GM19455 (cell line): ENCODE measurements around the gene PSMD9.
"Not testable (repeated sequence)": the region's sequence is repeated elsewhere in the genome, so short reads cannot be mapped to it uniquely, and the experiment has no call there.

Experiments
- ATAC-seq: cut with Tn5 transposase; IDR thresholded peaks from one replicate; pipeline ENCODE4 v1.9.1; 2021; ENCODE audit not compliant: unreplicated experiment

PSMD9 gene

DNA sequence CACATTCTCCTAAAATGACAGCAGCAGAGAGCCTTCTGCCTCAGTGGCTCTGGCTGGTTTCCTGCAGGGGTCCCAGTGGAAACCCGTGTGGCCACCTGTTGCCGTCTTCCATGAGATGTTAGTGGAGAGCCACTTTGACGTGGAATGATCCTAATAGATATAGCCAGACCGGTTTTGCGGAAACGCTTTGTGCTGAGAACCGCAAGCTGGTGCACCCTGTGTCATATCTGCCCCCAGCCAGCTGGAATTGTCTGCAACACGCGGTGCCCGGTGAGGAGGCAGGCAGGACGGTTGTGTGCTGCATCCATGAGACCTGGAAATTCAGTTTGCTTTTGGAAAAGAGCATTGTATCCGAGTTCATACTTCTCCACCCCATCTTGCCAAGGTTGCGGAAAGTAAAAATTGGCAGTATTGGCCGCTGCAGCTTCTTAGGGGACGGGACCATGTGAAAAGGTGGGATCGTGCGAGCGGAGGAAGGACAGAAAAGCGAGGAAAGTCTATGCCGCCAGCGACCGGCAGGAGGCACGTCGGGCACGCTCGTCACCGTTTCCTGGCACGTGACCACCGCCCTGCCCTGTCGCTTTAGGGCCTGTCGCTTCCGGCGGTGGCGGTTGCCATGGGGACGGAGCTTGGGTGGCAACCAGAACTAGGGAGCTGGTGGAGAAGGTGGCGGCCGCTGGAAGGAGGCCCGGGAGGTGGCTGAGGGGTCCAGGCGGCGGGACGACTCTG is 29.5 kb downstream of the PSMD9 start, which contains the start of gene CFAP251:
Gene CFAP251 (plus strand): TSS at position 643 of the 729 bp plus-strand sequence. CDS start 2,714 bp downstream, outside the sequence.
- peak; percentile 87 for ATAC-seq

DNA sequence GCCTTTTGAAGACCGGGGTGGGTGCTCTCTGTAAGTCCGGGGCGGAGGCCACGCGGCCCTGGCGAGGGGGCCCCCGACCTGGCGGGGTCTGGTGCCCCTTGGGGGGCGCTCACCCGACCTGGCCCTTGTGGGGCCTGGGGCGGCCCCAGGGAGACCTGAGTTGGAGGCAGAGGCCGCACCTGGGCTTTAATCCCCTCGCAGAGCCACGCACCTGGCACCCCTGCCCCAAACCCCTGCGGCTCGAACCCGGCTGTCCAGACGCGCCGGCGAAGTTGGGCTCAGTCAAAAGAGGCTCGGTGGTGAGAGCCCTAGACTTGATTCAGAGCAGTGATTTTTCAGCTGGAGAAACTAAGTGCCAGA is 30.1 kb downstream of the PSMD9 start:
- ATAC-seq = peak; percentile 13

DNA sequence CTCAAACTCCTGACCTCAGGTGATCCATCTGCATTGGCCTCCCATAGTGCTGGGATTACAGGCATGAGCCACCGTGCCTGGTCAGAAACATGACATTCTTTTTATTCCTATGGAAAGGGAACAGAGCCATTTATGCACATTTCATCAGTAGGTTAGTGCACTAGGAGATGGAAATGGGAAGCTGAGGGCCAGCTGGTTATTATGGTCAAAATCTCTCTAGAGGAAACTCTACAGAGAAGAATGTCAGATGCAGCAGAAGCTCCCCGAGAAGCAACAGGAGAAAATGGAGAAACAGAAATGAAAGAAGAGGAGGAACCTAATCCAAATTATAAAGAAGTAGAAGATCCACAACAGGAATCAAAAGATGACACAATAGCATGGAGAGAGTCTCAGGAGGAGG is 32.5 kb downstream of the PSMD9 start:
- ATAC-seq = no peak

DNA sequence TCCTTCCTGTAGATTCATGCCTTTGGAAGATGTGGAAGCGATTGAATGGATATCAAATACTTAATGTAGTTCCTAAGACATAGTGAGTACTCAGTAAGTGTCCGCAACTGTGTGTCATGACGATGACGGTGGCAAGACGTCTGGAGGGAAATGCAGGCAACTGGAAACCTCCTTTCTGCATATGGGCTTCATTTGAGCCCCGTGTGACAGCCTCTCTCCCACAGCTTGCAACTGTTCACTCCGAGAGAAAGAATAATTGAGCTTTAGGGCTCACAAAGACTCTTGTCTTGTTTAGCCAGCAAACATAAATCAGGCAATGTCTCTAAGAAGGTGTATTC is 36.7 kb downstream of the PSMD9 start:
- no peak for ATAC-seq

DNA sequence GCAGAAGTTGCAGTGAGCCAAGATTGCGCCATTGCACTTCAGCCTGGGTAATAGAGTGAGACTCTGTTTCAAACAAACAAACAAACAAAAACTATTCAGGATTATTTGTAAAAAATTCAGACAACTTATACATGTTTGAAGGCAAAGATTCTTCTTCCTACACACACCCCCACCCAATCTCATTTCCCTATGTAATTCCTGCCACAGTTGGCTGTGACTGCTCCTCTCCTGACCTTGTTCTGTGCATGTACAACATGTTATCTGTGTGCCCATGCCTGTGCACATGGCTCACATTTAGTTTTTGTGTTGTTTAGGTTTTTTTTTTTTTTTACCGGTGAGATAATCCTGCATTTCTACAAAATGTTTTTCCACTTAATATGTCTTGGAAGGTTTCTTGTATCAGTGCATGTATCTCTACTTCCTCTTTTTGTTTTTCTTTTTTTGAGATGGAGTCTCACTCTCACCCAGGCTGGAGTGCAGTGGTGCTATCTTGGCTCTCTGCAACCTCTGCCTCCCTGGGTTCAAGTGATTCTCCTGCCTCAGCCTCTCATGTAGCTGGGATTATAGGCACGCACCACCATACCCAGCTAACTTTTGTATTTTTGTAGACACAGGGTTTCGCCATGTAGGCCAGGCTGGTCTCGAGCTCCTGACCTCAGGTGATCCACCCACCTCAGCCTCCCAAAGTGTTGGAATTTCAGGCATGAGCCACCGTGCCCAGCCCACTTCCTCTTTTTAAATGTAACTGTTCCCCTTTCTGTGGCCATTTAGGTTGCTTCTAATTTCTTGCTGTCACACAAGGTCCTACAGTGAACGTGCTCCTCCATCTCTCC is 38.5 kb downstream of the PSMD9 start:
- no peak for ATAC-seq

DNA sequence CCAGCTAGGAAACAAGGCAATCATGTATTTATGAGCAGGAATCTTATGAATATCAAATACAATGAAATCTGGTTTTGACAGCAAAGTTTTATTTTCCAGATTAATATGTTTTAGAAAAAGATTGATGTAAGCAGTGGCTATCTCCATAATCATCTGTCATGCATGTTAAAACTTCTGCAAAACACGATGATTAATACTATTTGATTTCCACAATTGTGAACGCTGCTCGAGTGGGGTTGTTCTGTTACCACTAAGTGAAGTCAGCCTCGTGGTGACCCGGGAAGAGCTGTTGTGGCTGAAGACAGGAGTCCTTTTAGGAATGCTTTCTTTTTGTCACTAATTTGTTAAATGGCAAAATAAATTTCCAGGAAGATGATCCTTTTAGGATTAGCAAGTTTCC is 39.2 kb downstream of the PSMD9 start:
- no peak for ATAC-seq

GRCh38 chr12:121929545-121929944 is 41.0 kb downstream of the PSMD9 start:
- not testable (repeated sequence) for ATAC-seq

- no peak for ATAC-seq
Observed at GRCh38 chr12:121930862-121931261, 42.3 kb downstream of the PSMD9 start.

DNA sequence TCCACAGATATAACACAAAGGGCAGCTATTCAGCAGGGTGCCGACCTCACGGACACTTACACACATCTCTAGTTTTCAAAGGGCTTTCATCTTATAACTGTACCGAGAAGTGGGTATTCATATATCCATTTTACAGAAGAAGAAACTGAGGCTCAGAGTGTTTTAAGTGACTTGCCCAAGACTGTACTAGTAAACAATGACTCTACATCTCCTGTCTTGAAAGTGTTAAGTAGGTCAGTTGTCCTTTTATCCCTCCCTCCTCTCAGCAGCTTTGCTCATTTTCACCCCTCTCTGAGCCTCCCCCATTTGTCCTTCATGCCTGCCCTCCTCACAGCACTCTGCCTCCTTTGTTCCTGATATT is 43.6 kb downstream of the PSMD9 start:
- no peak for ATAC-seq

- no peak for ATAC-seq
Observed at GRCh38 chr12:121932914-121933521, 44.4 kb downstream of the PSMD9 start.

- no peak for ATAC-seq
Observed at GRCh38 chr12:121933522-121934308, 45.1 kb downstream of the PSMD9 start.

DNA sequence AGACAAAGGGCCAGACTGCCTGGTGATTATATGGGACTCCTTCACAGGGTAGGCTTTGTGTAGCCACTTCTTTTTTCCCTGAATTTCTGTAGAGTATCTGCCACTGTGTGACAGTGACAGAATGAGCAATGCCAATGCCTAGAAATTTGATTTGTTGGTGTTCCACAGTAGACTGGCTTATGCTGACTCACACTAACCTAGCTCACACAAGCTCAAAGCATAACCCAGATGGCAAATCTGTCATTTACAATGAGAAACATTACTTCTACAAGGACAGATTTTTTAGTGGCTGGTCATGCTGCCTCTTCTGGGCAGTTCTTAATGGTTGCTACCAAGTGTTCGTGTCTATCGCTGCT is 45.7 kb downstream of the PSMD9 start:
- ATAC-seq = no peak

DNA sequence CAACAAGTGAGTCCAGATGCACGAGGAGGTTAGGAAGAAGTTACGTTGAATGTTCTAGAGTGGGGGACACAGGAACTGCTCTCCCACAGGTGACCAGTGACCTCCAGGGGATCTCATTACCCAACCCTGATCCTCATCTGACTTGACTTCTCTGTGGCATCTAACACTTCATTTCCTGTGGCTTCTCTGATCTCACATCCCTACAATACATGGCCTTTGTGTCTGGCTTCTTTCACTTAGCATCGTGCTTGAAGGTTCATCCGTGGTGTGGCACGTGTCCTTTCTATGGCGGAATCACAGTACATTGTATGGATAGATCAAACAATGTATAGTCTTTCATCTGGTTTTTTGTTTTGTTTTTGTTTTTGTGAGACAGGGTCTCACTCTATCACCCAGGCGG is 49.1 kb downstream of the PSMD9 start:
- no peak for ATAC-seq

DNA sequence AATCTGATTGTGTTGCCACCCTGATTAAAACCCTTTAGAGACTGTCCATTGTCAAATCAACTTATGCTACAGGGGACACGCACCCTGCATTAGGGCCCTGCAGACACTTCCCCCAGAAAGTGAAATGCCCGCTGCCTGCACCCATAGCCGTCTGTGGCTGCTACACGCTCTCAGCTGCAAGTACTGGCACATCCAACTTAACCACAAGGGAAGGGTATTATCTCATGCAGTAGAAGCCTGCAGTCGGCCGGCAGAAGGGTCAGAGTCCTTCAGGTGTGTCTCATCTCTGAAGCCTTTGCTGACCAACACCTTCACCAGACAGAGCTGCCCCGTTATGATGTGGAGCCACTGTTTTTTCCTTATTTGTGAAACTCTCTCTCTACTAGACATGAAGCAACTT is 50.6 kb downstream of the PSMD9 start:
- no peak for ATAC-seq

DNA sequence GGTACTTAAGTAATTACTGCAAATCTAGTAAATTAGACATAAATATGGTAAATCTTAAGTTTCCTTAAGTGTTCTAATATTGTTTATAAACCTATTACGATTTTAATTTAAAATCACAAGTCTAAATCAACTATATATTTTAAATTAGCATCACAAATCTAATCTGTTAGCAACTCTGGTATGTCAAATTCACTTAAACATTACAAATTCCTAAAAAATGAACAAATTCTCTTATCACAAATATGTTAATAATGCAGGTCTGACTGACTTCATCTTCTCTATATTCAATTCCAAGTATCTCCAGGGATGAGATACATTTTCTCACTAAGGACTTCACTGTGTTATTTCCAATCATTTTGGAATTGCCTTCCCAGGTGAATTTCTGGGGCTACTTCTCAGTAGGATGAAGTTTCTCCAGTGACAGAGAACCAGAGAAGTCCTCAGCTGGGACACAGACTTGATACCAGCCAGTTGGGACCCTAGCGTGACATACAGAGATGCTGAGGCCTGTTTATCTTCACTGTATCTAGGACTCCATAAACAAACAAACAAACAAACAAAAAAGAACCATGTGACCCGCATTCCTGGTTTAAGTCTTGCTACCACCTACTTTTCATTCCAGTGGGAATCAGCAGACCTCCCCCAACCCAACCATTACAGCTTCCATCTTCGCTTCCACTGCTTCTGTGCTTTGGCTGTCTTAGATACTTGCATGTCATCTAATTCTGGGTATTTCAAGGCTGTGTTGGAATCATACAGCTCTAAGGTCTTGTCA is 51.6 kb downstream of the PSMD9 start:
- ATAC-seq = no peak

GRCh38 chr12:121942145-121942718 is 53.6 kb downstream of the PSMD9 start:
- no peak for ATAC-seq

GRCh38 chr12:121943926-121944325 is 55.3 kb downstream of the PSMD9 start:
- ATAC-seq = no peak

DNA sequence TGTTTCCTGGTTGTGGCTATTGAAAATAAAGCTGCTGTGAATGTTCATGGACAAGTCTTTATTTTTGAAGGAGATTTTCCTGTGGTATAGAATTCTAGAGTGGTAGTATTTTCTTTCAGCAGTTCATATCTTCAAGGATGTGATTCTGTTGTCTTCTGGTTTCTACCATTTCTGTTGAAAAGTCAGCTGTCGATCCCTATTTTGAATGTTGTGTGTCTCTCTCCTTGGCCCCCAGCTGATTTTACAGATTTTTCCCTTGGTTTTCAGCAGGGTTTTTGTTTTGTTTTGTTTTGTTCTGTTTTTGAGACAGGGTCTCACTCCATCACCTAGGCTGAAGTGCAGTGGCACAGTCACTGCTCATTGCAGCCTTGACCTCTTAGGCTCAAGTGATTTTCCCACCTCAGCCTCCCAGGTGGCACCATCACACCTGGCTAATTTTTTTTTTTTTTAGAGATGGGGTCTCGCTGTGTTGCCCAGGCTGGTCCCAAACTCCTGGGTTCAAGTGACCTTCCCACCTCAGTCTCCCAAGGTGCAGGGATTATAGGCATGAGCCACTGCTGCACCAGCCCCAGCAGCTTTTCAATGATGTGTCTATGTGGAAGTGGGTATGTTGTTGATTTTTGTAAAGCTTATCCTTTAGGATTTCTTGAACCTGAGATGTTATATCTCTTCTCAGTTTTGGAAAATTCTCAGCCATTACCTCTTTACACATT is 57.9 kb downstream of the PSMD9 start:
- no peak for ATAC-seq

DNA sequence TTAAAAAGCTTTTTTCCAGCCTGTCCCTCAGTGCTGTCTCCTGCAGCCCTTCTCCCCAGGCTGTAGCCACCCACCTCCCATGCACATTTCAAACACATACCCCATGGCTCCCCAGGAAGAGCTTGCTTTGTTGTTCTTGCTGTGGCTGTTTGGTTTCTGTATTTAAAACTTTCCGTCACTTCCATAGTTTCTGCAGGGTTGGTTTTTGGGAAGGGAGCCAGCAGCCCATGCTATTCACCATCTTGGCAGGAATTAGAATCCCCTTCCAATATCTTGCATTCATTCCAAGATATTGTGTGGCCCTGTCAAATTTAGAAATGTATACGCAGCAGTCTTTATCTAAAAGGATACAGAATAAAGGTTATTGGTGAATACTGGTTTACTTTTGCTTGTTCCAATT is 59.4 kb downstream of the PSMD9 start:
- no peak for ATAC-seq
